HCT116 (cell line): Measurements from ENCODE around the gene GCNT4. TPM values are rescaled to one million over a fixed set of nuclear protein-coding genes. Genes with fewer than 3 reads are reported as not detected.

Source experiments
- ATAC-seq: fragments of 200-7000 bp; cut with Tn5 transposase; 2 replicates; pipeline ENCODE4 v1.9.1; 2020; ENCODE audit warnings: mild to moderate bottlenecking, moderate library complexity
- BruUV-seq: library from RNA; stranded (reverse); fragments of 400-500 nt; replicated peaks from 2 replicates; lab custom pipeline; 2021; lab: Mats Ljungman, UMichigan
- CTCF ChIA-PET: fragments of 300-600 bp; sonication (Branson Sonifier 250); formaldehyde crosslinking; loops from one replicate; lab custom pipeline; 2021; ENCODE audit warnings: antibody characterized with exemption; lab: Charles Lee
- POLR2A ChIA-PET: fragments of 300-600, 350-600 bp; sonication (Branson Sonifier 250); formaldehyde crosslinking; loops from one replicate; lab custom pipeline; 2021; ENCODE audit warnings: antibody characterized with exemption; lab: Charles Lee
- RAD21 ChIA-PET, 2 experiments: fragments of 300-600 bp; sonication (Branson Sonifier 250); formaldehyde crosslinking; loops; one replicate each; lab custom pipeline; 2023; ENCODE audit warnings: low total read pairs in 2 of 2; ENCODE audit not compliant: uncharacterized antibody in 2 of 2, unreplicated experiment in 2 of 2, low non-redundant PET in 1 of 2; lab: Charles Lee
- DNase-seq: peaks from one replicate; pipeline ENCODE4 v3.0.0-alpha.2; 2010; ENCODE audit warnings: low read depth, low spot score
- H2AFZ ChIP-seq: fragments of 200-600 bp; shearing (Covaris generic), sonication (generic); 2 replicates; pipeline ENCODE4 v1.6.1; 2017; ENCODE audit warnings: low read depth, mixed run types, mixed read lengths, antibody characterized with exemption, low read length; ENCODE audit not compliant: poor library complexity, severe bottlenecking
- H3K27ac ChIP-seq: 2 replicates; pipeline ENCODE4 v1.5.1; 2012; ENCODE audit warnings: low read depth, low read length
- H3K27me3 ChIP-seq: fragments of 200-600 bp; sonication (generic); 2 replicates; pipeline ENCODE4 v1.6.1; 2016; ENCODE audit warnings: mixed run types, low read length, mixed read lengths; ENCODE audit not compliant: insufficient read depth
- H3K36me3 ChIP-seq, 2 experiments: fragments of 200-500 bp in 1 of 2; fragments of 200-600 bp in 1 of 2; sonication (Bioruptor generic) in 1 of 2; sonication (generic) in 1 of 2; 2 replicates each; pipeline versions ENCODE4 v1.5.1 to v1.6.1; 2014 to 2016; ENCODE audit warnings: low read length in 2 of 2, inconsistent platforms in 1 of 2, mixed read lengths in 1 of 2, mixed run types in 1 of 2; ENCODE audit not compliant: insufficient read depth in 2 of 2, control insufficient read depth in 1 of 2
- H3K4me1 ChIP-seq, 2 experiments: fragments of 200-600 bp in 1 of 2; sonication (generic) in 1 of 2; 2 replicates each; pipeline versions ENCODE4 v1.5.1 to v1.6.1; 2012 to 2017; ENCODE audit warnings: low read length in 2 of 2, inconsistent platforms in 1 of 2, mild to moderate bottlenecking in 1 of 2, mixed read lengths in 1 of 2, mixed run types in 1 of 2, moderate library complexity in 1 of 2; ENCODE audit not compliant: insufficient read depth in 2 of 2, control insufficient read depth in 1 of 2
- H3K4me2 ChIP-seq: fragments of 200-600 bp; sonication (generic); 2 replicates; pipeline ENCODE4 v1.6.1; 2017; ENCODE audit warnings: mixed run types, low read length, mixed read lengths
- H3K4me3 ChIP-seq, 2 experiments: fragments of 200-600 bp in 1 of 2; sonication (generic) in 1 of 2; replicated peaks in 1 of 2; 2 replicates each; pipeline ENCODE4 v1.5.1; 2011 to 2016; ENCODE audit warnings: low read length in 2 of 2, control low read depth in 1 of 2, low read depth in 1 of 2, mild to moderate bottlenecking in 1 of 2, mixed read lengths in 1 of 2, mixed run types in 1 of 2
- H3K79me2 ChIP-seq: fragments of 200-600 bp; sonication (generic); 2 replicates; pipeline ENCODE4 v1.6.1; 2017; ENCODE audit warnings: mild to moderate bottlenecking, mixed run types, low read length, moderate library complexity, mixed read lengths; ENCODE audit not compliant: insufficient read depth
- H3K9ac ChIP-seq: fragments of 200-600 bp; sonication (generic); 2 replicates; pipeline ENCODE4 v1.6.1; 2016; ENCODE audit warnings: low read length, mixed read lengths
- H3K9me2 ChIP-seq: fragments of 200-600 bp; sonication (generic), shearing (Covaris generic); 2 replicates; pipeline ENCODE4 v1.6.1; 2017; ENCODE audit warnings: mixed run types, mild to moderate bottlenecking, moderate library complexity; ENCODE audit not compliant: insufficient read depth
- H3K9me3 ChIP-seq, 2 experiments: fragments of 200-500 bp in 1 of 2; fragments of 200-600 bp in 1 of 2; sonication (Bioruptor generic) in 1 of 2; sonication (generic) in 1 of 2; 2 replicates each; pipeline ENCODE4 v1.6.1; 2014 to 2017; ENCODE audit warnings: low read length in 2 of 2, mixed read lengths in 2 of 2, inconsistent platforms in 1 of 2, low read depth in 1 of 2, mild to moderate bottlenecking in 1 of 2, mixed run types in 1 of 2, moderate library complexity in 1 of 2; ENCODE audit not compliant: control insufficient read depth in 1 of 2, insufficient read depth in 1 of 2
- H4K20me1 ChIP-seq: fragments of 200-600 bp; sonication (generic), shearing (Covaris generic); 2 replicates; pipeline ENCODE4 v1.6.1; 2017; ENCODE audit warnings: mixed run types, mild to moderate bottlenecking, moderate library complexity; ENCODE audit not compliant: insufficient read depth
- EZH2 ChIP-seq: fragments of 200-600 bp; sonication (generic); IDR thresholded peaks from 2 replicates; pipeline ENCODE4 v1.6.1; 2017; ENCODE audit warnings: antibody characterized with exemption, mixed run types
- EZH2phosphoT487 ChIP-seq: fragments of 200-600 bp; IDR thresholded peaks from 2 replicates; pipeline ENCODE4 v1.6.1; 2018; ENCODE audit warnings: antibody characterized with exemption, borderline replicate concordance
- FOSL1 ChIP-seq: IDR thresholded peaks from 2 replicates; pipeline ENCODE4 v1.6.1; 2012; ENCODE audit warnings: low read depth
- JUND ChIP-seq: IDR thresholded peaks from 2 replicates; pipeline ENCODE4 v1.6.1; 2012
- POLR2A ChIP-seq: IDR thresholded peaks from 2 replicates; pipeline ENCODE4 v1.7.0; 2011; ENCODE audit warnings: borderline replicate concordance; ENCODE audit not compliant: insufficient read depth, insufficient read length; ENCODE audit errors: extremely low read depth
- RAD21 ChIP-seq: IDR thresholded peaks from 2 replicates; pipeline ENCODE4 v1.6.1; 2012; ENCODE audit warnings: low read depth, mild to moderate bottlenecking
- SP1 ChIP-seq: IDR thresholded peaks from 2 replicates; pipeline ENCODE4 v1.6.1; 2012; ENCODE audit warnings: low read depth
- SRF ChIP-seq: IDR thresholded peaks from 2 replicates; pipeline ENCODE4 v1.6.1; 2012; ENCODE audit warnings: low read depth
- YY1 ChIP-seq: IDR thresholded peaks from 2 replicates; pipeline ENCODE4 v1.6.1; 2011; ENCODE audit warnings: low read length, low read depth, moderate library complexity, mild to moderate bottlenecking; ENCODE audit not compliant: insufficient replicate concordance; ENCODE audit errors: extremely low read depth
- ZNF274 ChIP-seq: fragments of 200-500 bp; sonication (Bioruptor generic); IDR thresholded peaks from 2 replicates; pipeline ENCODE4 v1.6.1; 2014; ENCODE audit warnings: mild to moderate bottlenecking, low read depth, low read length, inconsistent platforms
- intact Hi-C: fragments of 100-400 bp; cut with micrococcal nuclease; formaldehyde crosslinking; loops from 2 replicates; pipeline ENCODE4 v1.10.0; 2022
- total RNA-seq: library from RNA; stranded (reverse); gene quantifications from one replicate; pipeline ENCODE4 v1.2.1, GENCODE V29; 2021; ENCODE audit not compliant: unreplicated experiment

GCNT4 gene
- total RNA-seq, 1 experiment from 2014 or later, result 0.07 TPM

- TF ChIP-seq ZNF274 (no peak), SP1 (no peak), POLR2A (no peak), YY1 (no peak)
- TF ChIP-seq, all 23 proteins: peak for 0
Observed at GRCh38 chr5:75048457-75048953, 3.9 kb downstream of the GCNT4 start (continued).

GRCh38 chr5:75047356-75047755 is 5.0 kb downstream of the GCNT4 start:
- POLR2A ChIA-PET, result no interaction called here
- H3K4me3 ChIP-seq, result no peak overlapping the region
- no peaks in the 10 kb centered on the region for H4K20me1 ChIP-seq
- no peaks in the 10 kb centered on the region for H3K79me2 ChIP-seq
- BruUV-seq, result no TSS peak
- H2AFZ ChIP-seq, result no peak overlapping the region
- H3K27me3 ChIP-seq, result no peaks in the 10 kb centered on the region
- intact Hi-C loops, result loop anchor here (5.0 kb wide), 1 partner anchor 290 kb away; the partner anchor contains the start of gene HMGCR
- peaks cover 12 to 28% of the 10 kb centered on the region in 2 experiments; a peak in 3 of 4 replicates for H3K4me1 ChIP-seq
- no peaks in the 10 kb centered on the region for H3K9me3 ChIP-seq
- H3K9ac ChIP-seq, result no peak overlapping the region
- ATAC-seq, result no peak
- H3K9me2 ChIP-seq, result no peaks in the 10 kb centered on the region
- no peaks in the 10 kb centered on the region for H3K36me3 ChIP-seq
- no peak for TF ChIP-seq SRF
- no peak for TF ChIP-seq POLR2A
- no peak for TF ChIP-seq ZNF274
- no peak for TF ChIP-seq FOSL1
- no peak for TF ChIP-seq JUND
- TF ChIP-seq EZH2phosphoT487, result no peak
- TF ChIP-seq RAD21, result no peak
- TF ChIP-seq EZH2, result no peak
- H3K27ac ChIP-seq, result no peak overlapping the region
- CTCF ChIA-PET, result interaction anchor here (2.0 kb wide), 1 partner anchor 11 kb away, joined by 5 read pairs; no protein-coding TSS in a partner anchor
- RAD21 ChIA-PET, result no interaction called here
- no peak overlapping the region for H3K4me2 ChIP-seq
- DNase-seq, result no peak
